ENCODE measurements around the gene U2AF2. TPM values are rescaled to one million over a fixed set of nuclear protein-coding genes. Genes with fewer than 3 reads are reported as not detected.

U2AF2 gene
- total and polyA plus RNA-seq, 2 of the 4 experiments (the other 2 are of a cell fraction): 120 to 260 TPM

DNA sequence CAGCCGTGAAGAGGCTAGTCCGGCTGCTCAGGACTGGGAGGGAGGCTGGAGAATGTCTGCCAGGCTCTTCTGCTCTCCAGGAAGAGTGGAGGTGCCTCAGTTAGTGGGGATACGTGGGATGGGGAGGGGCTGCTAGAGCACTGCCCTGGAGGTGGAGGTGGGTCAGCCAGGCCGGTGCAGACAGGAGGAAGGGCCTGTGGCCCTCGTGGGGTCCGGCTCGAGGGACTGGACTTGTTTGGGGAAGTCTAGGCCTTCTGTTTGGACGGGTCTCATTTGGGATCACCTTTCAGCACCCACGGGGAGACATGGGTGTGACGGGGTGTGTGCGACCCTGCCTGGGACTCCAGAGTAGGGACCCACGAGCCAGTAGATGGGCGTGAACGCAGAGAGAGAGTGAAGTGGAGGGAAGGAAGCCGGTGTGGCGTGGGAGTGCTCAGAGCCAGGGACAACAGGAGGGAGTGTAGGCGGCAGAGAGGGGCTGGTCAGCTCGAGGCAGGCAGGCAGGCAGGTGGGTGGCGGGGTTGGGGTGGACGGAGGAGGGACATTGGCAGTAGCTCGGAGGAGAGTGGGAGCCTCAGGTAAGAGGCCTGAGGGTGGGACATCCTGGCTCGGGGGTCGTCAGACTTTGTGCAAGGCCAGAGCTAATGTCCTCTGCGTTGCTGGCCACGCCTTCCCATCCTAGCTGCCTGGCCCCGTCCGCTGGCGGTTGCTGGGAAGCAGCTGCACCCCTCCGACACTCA lies 31.6 kb downstream of the U2AF2 start:
- no peak for DNase-seq
- Histone ChIP-seq H4K20me1 (ENCODE audit: insufficient read depth, low read length) (peaks cover 62% of the 10 kb centered on the region), H2AFZ (replicated peaks; ENCODE audit: low read length, poor library complexity) (no peak overlapping the region), H2BK20ac (ENCODE audit: low read depth, low read length) (no peak overlapping the region), H3K9ac (ENCODE audit: low read depth, low read length) (no peak overlapping the region), H2BK15ac (ENCODE audit: low read depth, low read length) (no peak overlapping the region), H2BK5ac (ENCODE audit: low read depth, low read length, poor library complexity, severe bottlenecking) (no peak overlapping the region), H3K4me3 (ENCODE audit: insufficient read depth, low read depth, low read length) (no peak overlapping the region), H4K5ac (ENCODE audit: low read depth, low read length) (no peak overlapping the region), H3K9me3 (ENCODE audit: control insufficient read depth, insufficient read depth, low read length) (no peaks in the 10 kb centered on the region), H3K4me1 (ENCODE audit: control insufficient read depth, insufficient read depth, low read length) (no peaks in the 10 kb centered on the region), H2AK5ac (ENCODE audit: low read depth, low read length) (no peak overlapping the region), H3K9me1 (ENCODE audit: insufficient read depth, low read length) (peaks cover 8% of the 10 kb centered on the region; the same call in 1 of the 2 replicates), H3K4me2 (ENCODE audit: low read depth, low read length) (no peak overlapping the region), H3K56ac (ENCODE audit: extremely low read depth, insufficient read depth, low read length) (no peak overlapping the region), H3K27me3 (ENCODE audit: control insufficient read depth, insufficient read depth, low read length) (no peaks in the 10 kb centered on the region), H3K14ac (replicated peaks; ENCODE audit: low read depth, low read length) (no peak overlapping the region), H3K27ac (ENCODE audit: insufficient read depth, low read length) (no peak overlapping the region), H3K18ac (ENCODE audit: low read depth, low read length) (no peak overlapping the region), H3K79me1 (ENCODE audit: low read depth in 1 of 2, low read length in 2 of 2) (peaks cover 22 to 50% of the 10 kb centered on the region in 2 experiments), H4K91ac (ENCODE audit: insufficient read depth, low read depth, low read length) (no peak overlapping the region), H2BK120ac (ENCODE audit: low read depth, low read length) (no peak overlapping the region), H2AK9ac (replicated peaks; ENCODE audit: low read depth, low read length, poor library complexity) (no peak overlapping the region), H3K4ac (ENCODE audit: low read depth, low read length) (no peak overlapping the region), H4K8ac (ENCODE audit: low read depth in 2 of 2, low read length in 2 of 2) (no peak overlapping the region), H3K36me3 (ENCODE audit: control insufficient read depth, insufficient read depth, low read length) (peaks cover 66% of the 10 kb centered on the region), H3K23ac (ENCODE audit: low read depth, low read length) (no peak overlapping the region)
- intact Hi-C loops (cut with micrococcal nuclease): no loop called here
- TF ChIP-seq CEBPB (IDR thresholded peaks at IDR 0.05; ENCODE audit: low read depth, low read length): no peak
- no peak for TF ChIP-seq MXI1 (IDR thresholded peaks at IDR 0.05; ENCODE audit: borderline replicate concordance, low read depth, low read length)
- TF ChIP-seq RFX5 (IDR thresholded peaks at IDR 0.05; ENCODE audit: low read depth, low read length): no peak
- no peak for ATAC-seq (ENCODE audit: low read depth)
- ChIA-PET POLR2A (ENCODE audit: unreplicated experiment) (no interaction called here), CTCF (no interaction called here)
- in situ Hi-C loops (cut with MboI; ENCODE audit: low sequenced_read_pairs): loop anchor here (25.0 kb wide), 1 partner anchor 451 kb away; the partner anchor contains the start of gene ZNF444
- WGBS, 2 experiments (ENCODE audit: extremely low coverage in 2 of 2, insufficient read length in 1 of 2): 97% methylated on average over 11 of the region's 29 CpGs; no CpG with 5 or more reads in 1 of the 2 experiments
- no TSS peak for BruUV-seq (replicated peaks)
- dilution Hi-C loops (cut with HindIII; ENCODE audit: low sequenced_read_pairs, unreplicated experiment): no loop called here
